HCT116 (cell line): ENCODE measurements around the gene TBXA2R. TPM values are rescaled to one million over a fixed set of nuclear protein-coding genes. Genes with fewer than 3 reads are reported as not detected.

Experiments used
- ATAC-seq: fragments of 200-7000 bp; cut with Tn5 transposase; 2 replicates; pipeline ENCODE4 v1.9.1; 2020; ENCODE audit warnings: mild to moderate bottlenecking, moderate library complexity
- Bru-seq: library from RNA; stranded (reverse); fragments of 400-500 nt; gene quantifications from one replicate; lab custom pipeline; 2021; lab: Mats Ljungman, UMichigan
- BruChase-seq, 2 experiments: library from RNA; stranded (reverse); fragments of 400-500 nt; gene quantifications; one replicate each; lab custom pipeline; 2021; lab: Mats Ljungman, UMichigan
- BruUV-seq: library from RNA; stranded (reverse); fragments of 400-500 nt; replicated peaks from 2 replicates; lab custom pipeline; 2021; lab: Mats Ljungman, UMichigan
- CTCF ChIA-PET: fragments of 300-600 bp; sonication (Branson Sonifier 250); formaldehyde crosslinking; loops from one replicate; lab custom pipeline; 2021; ENCODE audit warnings: antibody characterized with exemption; lab: Charles Lee
- POLR2A ChIA-PET: fragments of 300-600, 350-600 bp; sonication (Branson Sonifier 250); formaldehyde crosslinking; loops from one replicate; lab custom pipeline; 2021; ENCODE audit warnings: antibody characterized with exemption; lab: Charles Lee
- RAD21 ChIA-PET, 2 experiments: fragments of 300-600 bp; sonication (Branson Sonifier 250); formaldehyde crosslinking; loops; one replicate each; lab custom pipeline; 2023; ENCODE audit warnings: low total read pairs in 2 of 2; ENCODE audit not compliant: uncharacterized antibody in 2 of 2, unreplicated experiment in 2 of 2, low non-redundant PET in 1 of 2; lab: Charles Lee
- DNase-seq: peaks from one replicate; pipeline ENCODE4 v3.0.0-alpha.2; 2010; ENCODE audit warnings: low read depth, low spot score
- H2AFZ ChIP-seq: fragments of 200-600 bp; shearing (Covaris generic), sonication (generic); 2 replicates; pipeline ENCODE4 v1.6.1; 2017; ENCODE audit warnings: low read depth, mixed run types, mixed read lengths, antibody characterized with exemption, low read length; ENCODE audit not compliant: poor library complexity, severe bottlenecking
- H3K27ac ChIP-seq: 2 replicates; pipeline ENCODE4 v1.5.1; 2012; ENCODE audit warnings: low read depth, low read length
- H3K27me3 ChIP-seq: fragments of 200-600 bp; sonication (generic); 2 replicates; pipeline ENCODE4 v1.6.1; 2016; ENCODE audit warnings: mixed run types, low read length, mixed read lengths; ENCODE audit not compliant: insufficient read depth
- H3K36me3 ChIP-seq, 2 experiments: fragments of 200-500 bp in 1 of 2; fragments of 200-600 bp in 1 of 2; sonication (Bioruptor generic) in 1 of 2; sonication (generic) in 1 of 2; 2 replicates each; pipeline versions ENCODE4 v1.5.1 to v1.6.1; 2014 to 2016; ENCODE audit warnings: low read length in 2 of 2, inconsistent platforms in 1 of 2, mixed read lengths in 1 of 2, mixed run types in 1 of 2; ENCODE audit not compliant: insufficient read depth in 2 of 2, control insufficient read depth in 1 of 2
- H3K4me1 ChIP-seq, 2 experiments: fragments of 200-600 bp in 1 of 2; sonication (generic) in 1 of 2; 2 replicates each; pipeline versions ENCODE4 v1.5.1 to v1.6.1; 2012 to 2017; ENCODE audit warnings: low read length in 2 of 2, inconsistent platforms in 1 of 2, mild to moderate bottlenecking in 1 of 2, mixed read lengths in 1 of 2, mixed run types in 1 of 2, moderate library complexity in 1 of 2; ENCODE audit not compliant: insufficient read depth in 2 of 2, control insufficient read depth in 1 of 2
- H3K4me2 ChIP-seq: fragments of 200-600 bp; sonication (generic); 2 replicates; pipeline ENCODE4 v1.6.1; 2017; ENCODE audit warnings: mixed run types, low read length, mixed read lengths
- H3K4me3 ChIP-seq, 2 experiments: fragments of 200-600 bp in 1 of 2; sonication (generic) in 1 of 2; replicated peaks in 1 of 2; 2 replicates each; pipeline ENCODE4 v1.5.1; 2011 to 2016; ENCODE audit warnings: low read length in 2 of 2, control low read depth in 1 of 2, low read depth in 1 of 2, mild to moderate bottlenecking in 1 of 2, mixed read lengths in 1 of 2, mixed run types in 1 of 2
- H3K79me2 ChIP-seq: fragments of 200-600 bp; sonication (generic); 2 replicates; pipeline ENCODE4 v1.6.1; 2017; ENCODE audit warnings: mild to moderate bottlenecking, mixed run types, low read length, moderate library complexity, mixed read lengths; ENCODE audit not compliant: insufficient read depth
- H3K9ac ChIP-seq: fragments of 200-600 bp; sonication (generic); 2 replicates; pipeline ENCODE4 v1.6.1; 2016; ENCODE audit warnings: low read length, mixed read lengths
- H3K9me2 ChIP-seq: fragments of 200-600 bp; sonication (generic), shearing (Covaris generic); 2 replicates; pipeline ENCODE4 v1.6.1; 2017; ENCODE audit warnings: mixed run types, mild to moderate bottlenecking, moderate library complexity; ENCODE audit not compliant: insufficient read depth
- H3K9me3 ChIP-seq, 2 experiments: fragments of 200-500 bp in 1 of 2; fragments of 200-600 bp in 1 of 2; sonication (Bioruptor generic) in 1 of 2; sonication (generic) in 1 of 2; 2 replicates each; pipeline ENCODE4 v1.6.1; 2014 to 2017; ENCODE audit warnings: low read length in 2 of 2, mixed read lengths in 2 of 2, inconsistent platforms in 1 of 2, low read depth in 1 of 2, mild to moderate bottlenecking in 1 of 2, mixed run types in 1 of 2, moderate library complexity in 1 of 2; ENCODE audit not compliant: control insufficient read depth in 1 of 2, insufficient read depth in 1 of 2
- H4K20me1 ChIP-seq: fragments of 200-600 bp; sonication (generic), shearing (Covaris generic); 2 replicates; pipeline ENCODE4 v1.6.1; 2017; ENCODE audit warnings: mixed run types, mild to moderate bottlenecking, moderate library complexity; ENCODE audit not compliant: insufficient read depth
- CBX3 ChIP-seq: IDR thresholded peaks from 2 replicates; pipeline ENCODE4 v1.6.1; 2012; ENCODE audit warnings: low read depth
- POLR2AphosphoS5 ChIP-seq: IDR thresholded peaks from 2 replicates; pipeline ENCODE4 v1.6.1; 2011; ENCODE audit warnings: mild to moderate bottlenecking, low read depth, low read length, moderate library complexity
- REST ChIP-seq: IDR thresholded peaks from 2 replicates; pipeline ENCODE4 v1.6.1; 2012; ENCODE audit warnings: low read depth
- ZBTB33 ChIP-seq: IDR thresholded peaks from 2 replicates; pipeline ENCODE4 v1.6.1; 2011; ENCODE audit warnings: mild to moderate bottlenecking, low read length, moderate library complexity; ENCODE audit not compliant: insufficient replicate concordance; ENCODE audit errors: extremely low read depth
- ZFX ChIP-seq: fragments of 450-650 bp; IDR thresholded peaks from 2 replicates; pipeline ENCODE4 v1.6.1; 2017
- intact Hi-C: fragments of 100-400 bp; cut with micrococcal nuclease; formaldehyde crosslinking; loops from 2 replicates; pipeline ENCODE4 v1.10.0; 2022
- long read RNA-seq: library from polyadenylated mRNA; unstranded; transcript quantifications from one replicate; pipeline ENCODE4 v2.0.0, GENCODE V29; 2021; ENCODE audit not compliant: unreplicated experiment
- polyA plus RNA-seq: library from polyadenylated mRNA; unstranded; fragments of >200 nt; gene quantifications from 2 replicates; pipeline ENCODE4 v1.2.1, GENCODE V29; 2012; ENCODE audit warnings: missing spikeins
- total RNA-seq: library from RNA; stranded (reverse); gene quantifications from one replicate; pipeline ENCODE4 v1.2.1, GENCODE V29; 2021; ENCODE audit not compliant: unreplicated experiment

The TBXA2R gene
- 2.3 TPM for total RNA-seq
- 1.6 and 1.8 TPM in 2 replicates for polyA plus RNA-seq
- Bru-seq, nascent RNA: percentile 23 among the genes with signal in this experiment
- BruChase-seq, experiment 1, labeled RNA remaining after a 6-hour chase: percentile 19 among the genes with signal in this experiment
- percentile 23 among the genes with signal in this experiment for BruChase-seq, experiment 2, labeled RNA remaining after a 2-hour chase
- long read RNA-seq, partial matches to known transcripts: 1 of 5 reads
- long read RNA-seq, other reads (novel, unspliced or antisense): 2 of 5 reads

GRCh38 chr19:3606690-3607289 is at the start of gene TBXA2R:
Gene TBXA2R, minus strand, starts transcription at chr19:3606875. Its CDS starts 6,241 bp downstream, at chr19:3600634.
- H3K27me3 ChIP-seq: no peaks in the 10 kb centered on the region
- DNase-seq (peak; percentile 19), ATAC-seq (peak; percentile 86)
- BruUV-seq: no TSS peak
- no peaks in the 10 kb centered on the region for H3K9me3 ChIP-seq
- TF ChIP-seq CBX3: no peak
- no peak for TF ChIP-seq REST
- peak; percentile 89; the same call in 1 of the 2 replicates for TF ChIP-seq ZFX
- no peak for TF ChIP-seq POLR2AphosphoS5
- no peak for TF ChIP-seq ZBTB33
- H3K4me2 ChIP-seq: peak within 1 kb of the TSS; percentile 83
- H3K79me2 ChIP-seq: no peaks in the 10 kb centered on the region
- H3K9me2 ChIP-seq: no peaks in the 10 kb centered on the region
- H4K20me1 ChIP-seq: no peaks in the 10 kb centered on the region
- peak within 1 kb of the TSS; percentile 79 for H3K27ac ChIP-seq
- ChIA-PET RAD21 (no interaction called here), CTCF (no interaction called here), POLR2A (no interaction called here)
- H2AFZ ChIP-seq: no peak within 1 kb of the TSS
- H3K9ac ChIP-seq: peak within 1 kb of the TSS; percentile 67
- H3K4me3 ChIP-seq: peak within 1 kb of the TSS; percentile 64 to 67
- H3K36me3 ChIP-seq: peaks cover 0 to 4% of the 10 kb centered on the region in 2 experiments; a peak in 1 of 4 replicates
- intact Hi-C loops: no loop called here
- peaks cover 13 to 28% of the 10 kb centered on the region in 2 experiments for H3K4me1 ChIP-seq
